K562 (cell line): Measurements from ENCODE around the gene TSPAN15.

Source experiments
- ZBTB17 ChIP-seq: fragments of 450-650 bp; formaldehyde crosslinking; IDR thresholded peaks from 2 replicates; pipeline ENCODE4 v1.4.0; 2020; ENCODE audit warnings: mild to moderate bottlenecking
- ZNF24 ChIP-seq: fragments of 450-650 bp; IDR thresholded peaks from 2 replicates; pipeline ENCODE4 v1.6.1; 2016

- TF ChIP-seq ZBTB17 (CRISPR knock-in tag) (no peak), ZNF24 (no peak)
Observed at GRCh38 chr10:69407621-69408301, 43.5 kb upstream of the TSPAN15 start.
